ENCODE results near the gene LUC7L2.

DNA sequence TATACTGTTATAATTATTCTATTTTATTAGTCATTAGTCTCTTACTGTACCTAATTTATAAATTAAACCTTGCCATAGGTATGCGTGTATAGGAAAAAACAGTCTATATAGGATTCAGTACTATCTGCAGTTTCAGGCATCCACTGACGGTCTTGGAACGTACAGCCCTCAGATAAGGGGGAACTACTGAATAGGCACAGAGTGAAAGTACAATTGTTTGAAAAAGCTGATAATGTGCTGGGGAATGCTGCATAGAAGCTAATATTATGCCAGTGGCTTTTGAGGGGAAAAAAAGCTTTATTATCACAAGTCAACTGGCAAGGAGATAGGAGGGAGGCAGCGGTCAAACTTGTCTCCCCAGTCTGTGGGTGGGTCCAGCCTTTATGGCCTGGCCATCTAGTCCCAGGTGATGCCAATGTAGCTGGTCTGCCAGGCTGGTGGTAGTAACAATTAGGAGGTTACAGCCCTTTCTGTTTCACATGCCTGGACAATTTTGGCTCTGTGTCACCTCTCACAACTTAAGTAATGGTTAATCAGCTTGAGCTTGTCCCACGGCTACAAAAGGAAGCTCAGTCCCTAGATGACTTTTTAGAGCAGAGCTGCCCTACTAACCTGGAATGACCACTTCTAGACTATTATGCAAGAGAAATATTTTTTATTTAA is 26.9 kb upstream of the LUC7L2 start:
- TF ChIP-seq GABPA (tag; conservative IDR thresholded peaks at IDR 0.05; ENCODE audit: low read depth) (no peak), POLR2A (conservative IDR thresholded peaks at IDR 0.05) (no peak), XRCC4 (IDR thresholded peaks at IDR 0.05; ENCODE audit: extremely low read depth, insufficient read depth, insufficient read length) (no peak), ARHGAP35 (IDR thresholded peaks at IDR 0.05; ENCODE audit: partially characterized antibody) (no peak), GTF2F1 (IDR thresholded peaks at IDR 0.05; ENCODE audit: low read depth, low read length) (no peak), ELF2 (CRISPR knock-in tag; IDR thresholded peaks at IDR 0.05) (no peak)
- TF ChIP-seq, protein P1, sequence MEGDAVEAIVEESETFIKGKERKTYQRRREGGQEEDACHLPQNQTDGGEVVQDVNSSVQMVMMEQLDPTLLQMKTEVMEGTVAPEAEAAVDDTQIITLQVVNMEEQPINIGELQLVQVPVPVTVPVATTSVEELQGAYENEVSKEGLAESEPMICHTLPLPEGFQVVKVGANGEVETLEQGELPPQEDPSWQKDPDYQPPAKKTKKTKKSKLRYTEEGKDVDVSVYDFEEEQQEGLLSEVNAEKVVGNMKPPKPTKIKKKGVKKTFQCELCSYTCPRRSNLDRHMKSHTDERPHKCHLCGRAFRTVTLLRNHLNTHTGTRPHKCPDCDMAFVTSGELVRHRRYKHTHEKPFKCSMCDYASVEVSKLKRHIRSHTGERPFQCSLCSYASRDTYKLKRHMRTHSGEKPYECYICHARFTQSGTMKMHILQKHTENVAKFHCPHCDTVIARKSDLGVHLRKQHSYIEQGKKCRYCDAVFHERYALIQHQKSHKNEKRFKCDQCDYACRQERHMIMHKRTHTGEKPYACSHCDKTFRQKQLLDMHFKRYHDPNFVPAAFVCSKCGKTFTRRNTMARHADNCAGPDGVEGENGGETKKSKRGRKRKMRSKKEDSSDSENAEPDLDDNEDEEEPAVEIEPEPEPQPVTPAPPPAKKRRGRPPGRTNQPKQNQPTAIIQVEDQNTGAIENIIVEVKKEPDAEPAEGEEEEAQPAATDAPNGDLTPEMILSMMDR (IDR thresholded peaks at IDR 0.05 in 2 of 3, conservative IDR thresholded peaks at IDR 0.05 in 1 of 3; ENCODE audit: insufficient read depth in 2 of 3, low read depth in 1 of 3, low read length in 3 of 3), result no peak
